PFSK-1 (cell line): ENCODE measurements around the gene IP6K1.

Experiments used
- POLR2AphosphoS5 ChIP-seq: IDR thresholded peaks from 2 replicates; pipeline ENCODE4 v1.6.1; 2012; ENCODE audit warnings: low read depth, mild to moderate bottlenecking, control low read depth, low read length, moderate library complexity
- SIN3A ChIP-seq: IDR thresholded peaks from 2 replicates; pipeline ENCODE4 v1.6.1; 2012; ENCODE audit warnings: mild to moderate bottlenecking, low read length, moderate library complexity, borderline replicate concordance; ENCODE audit not compliant: insufficient read depth
- TAF1 ChIP-seq: IDR thresholded peaks from 2 replicates; pipeline ENCODE4 v1.6.1; 2012; ENCODE audit warnings: low read length, control low read depth, borderline replicate concordance; ENCODE audit not compliant: insufficient read depth
- TF ChIP-seq, protein P1 (sequence below), 2 experiments: IDR thresholded peaks; 2 replicates each; pipeline versions ENCODE4 v1.6.1 to v1.8.0; 2011 to 2012; ENCODE audit warnings: low read depth in 2 of 2, low read length in 2 of 2, control low read depth in 1 of 2, inconsistent platforms in 1 of 2, mild to moderate bottlenecking in 1 of 2, moderate library complexity in 1 of 2; ENCODE audit not compliant: insufficient read depth in 1 of 2

DNA sequence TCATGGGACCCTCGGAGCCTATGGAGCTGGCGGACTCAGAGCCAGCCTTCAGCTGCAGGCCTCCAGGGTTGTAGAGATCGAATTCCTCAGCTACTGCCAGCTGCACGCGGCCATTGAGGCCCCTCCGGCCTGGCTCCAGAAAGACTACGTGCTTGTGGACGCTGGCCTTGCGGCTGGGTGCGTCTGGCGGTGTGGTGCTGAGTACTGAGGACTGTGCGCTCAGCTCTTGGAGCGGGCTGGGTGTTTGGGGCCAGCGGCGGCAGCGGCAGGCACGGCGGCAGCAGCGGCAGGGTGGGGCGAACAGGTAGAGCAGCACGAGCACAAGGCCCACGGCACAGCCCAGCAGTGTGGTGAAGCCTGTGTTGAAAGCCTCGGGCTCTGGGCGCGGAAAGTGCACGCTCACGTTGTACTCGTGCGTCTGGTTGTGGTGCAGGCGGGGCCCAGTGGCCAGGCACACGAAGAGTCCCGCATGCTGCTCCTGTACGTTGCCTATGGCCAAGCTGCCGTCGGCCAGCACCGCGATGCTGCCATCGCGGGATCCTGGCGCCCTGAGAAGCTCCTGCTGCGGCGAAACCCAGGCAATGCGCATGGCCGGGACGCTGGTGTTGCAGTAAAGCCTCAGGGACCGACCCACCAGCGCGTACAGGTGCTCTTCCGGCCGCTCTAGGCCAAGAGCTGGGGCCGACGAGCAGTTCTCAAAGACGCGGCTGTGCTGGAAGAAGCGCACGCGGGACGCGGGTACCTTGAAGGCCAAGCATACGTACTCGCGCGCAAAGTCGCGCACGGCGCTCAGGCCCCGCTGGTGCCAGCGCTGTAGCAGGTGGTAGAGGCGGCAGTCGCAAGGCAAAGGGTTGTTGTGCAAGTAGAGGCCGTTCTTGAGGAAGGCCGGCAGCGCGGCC, 68.1 kb downstream of the IP6K1 start:
- TF ChIP-seq TAF1 (no peak), POLR2AphosphoS5 (no peak), SIN3A (no peak)
- TF ChIP-seq, protein P1, sequence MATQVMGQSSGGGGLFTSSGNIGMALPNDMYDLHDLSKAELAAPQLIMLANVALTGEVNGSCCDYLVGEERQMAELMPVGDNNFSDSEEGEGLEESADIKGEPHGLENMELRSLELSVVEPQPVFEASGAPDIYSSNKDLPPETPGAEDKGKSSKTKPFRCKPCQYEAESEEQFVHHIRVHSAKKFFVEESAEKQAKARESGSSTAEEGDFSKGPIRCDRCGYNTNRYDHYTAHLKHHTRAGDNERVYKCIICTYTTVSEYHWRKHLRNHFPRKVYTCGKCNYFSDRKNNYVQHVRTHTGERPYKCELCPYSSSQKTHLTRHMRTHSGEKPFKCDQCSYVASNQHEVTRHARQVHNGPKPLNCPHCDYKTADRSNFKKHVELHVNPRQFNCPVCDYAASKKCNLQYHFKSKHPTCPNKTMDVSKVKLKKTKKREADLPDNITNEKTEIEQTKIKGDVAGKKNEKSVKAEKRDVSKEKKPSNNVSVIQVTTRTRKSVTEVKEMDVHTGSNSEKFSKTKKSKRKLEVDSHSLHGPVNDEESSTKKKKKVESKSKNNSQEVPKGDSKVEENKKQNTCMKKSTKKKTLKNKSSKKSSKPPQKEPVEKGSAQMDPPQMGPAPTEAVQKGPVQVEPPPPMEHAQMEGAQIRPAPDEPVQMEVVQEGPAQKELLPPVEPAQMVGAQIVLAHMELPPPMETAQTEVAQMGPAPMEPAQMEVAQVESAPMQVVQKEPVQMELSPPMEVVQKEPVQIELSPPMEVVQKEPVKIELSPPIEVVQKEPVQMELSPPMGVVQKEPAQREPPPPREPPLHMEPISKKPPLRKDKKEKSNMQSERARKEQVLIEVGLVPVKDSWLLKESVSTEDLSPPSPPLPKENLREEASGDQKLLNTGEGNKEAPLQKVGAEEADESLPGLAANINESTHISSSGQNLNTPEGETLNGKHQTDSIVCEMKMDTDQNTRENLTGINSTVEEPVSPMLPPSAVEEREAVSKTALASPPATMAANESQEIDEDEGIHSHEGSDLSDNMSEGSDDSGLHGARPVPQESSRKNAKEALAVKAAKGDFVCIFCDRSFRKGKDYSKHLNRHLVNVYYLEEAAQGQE (IDR thresholded peaks at IDR 0.05; ENCODE audit: insufficient read depth in 1 of 2, low read depth in 2 of 2, low read length in 2 of 2) = no peak
